Keratinocyte (primary cell): ENCODE results near the gene FAT2. TPM values are rescaled to one million over a fixed set of nuclear protein-coding genes. Genes with fewer than 3 reads are reported as not detected.

Experiments
- DNase-seq: peaks from one replicate; pipeline ENCODE4 v3.0.0-alpha.2; 2011; ENCODE audit warnings: low read depth, missing footprints, low spot score
- FAIRE-seq: peaks from 2 replicates; lab custom pipeline; 2011; peaks lifted over from hg19 to GRCh38; lab: Jason Lieb, UNC
- H2AFZ ChIP-seq: 2 replicates; pipeline ENCODE4 v1.6.0; 2012; ENCODE audit warnings: low read length, control low read depth, inconsistent platforms; ENCODE audit not compliant: control insufficient read depth
- H3K27ac ChIP-seq: 2 replicates; pipeline ENCODE4 v1.5.1; 2011; ENCODE audit warnings: low read length; ENCODE audit not compliant: control insufficient read depth, insufficient read depth
- H3K27me3 ChIP-seq: 3 replicates; pipeline ENCODE4 v1.6.0; 2011; ENCODE audit warnings: low read length; ENCODE audit not compliant: control insufficient read depth, insufficient read depth; ENCODE audit errors: extremely low read depth
- H3K36me3 ChIP-seq, 2 experiments: 2 replicates in 1 of 2; 3 replicates in 1 of 2; pipeline ENCODE4 v1.5.1; 2011; ENCODE audit warnings: low read length in 2 of 2, mild to moderate bottlenecking in 1 of 2; ENCODE audit not compliant: control insufficient read depth in 2 of 2, insufficient read depth in 2 of 2; ENCODE audit errors: extremely low read depth in 1 of 2
- H3K4me1 ChIP-seq: 3 replicates; pipeline ENCODE4 v1.5.1; 2011; ENCODE audit warnings: low read length; ENCODE audit not compliant: control insufficient read depth, insufficient read depth; ENCODE audit errors: extremely low read depth
- H3K4me2 ChIP-seq: 3 replicates; pipeline ENCODE4 v1.6.0; 2011; ENCODE audit warnings: low read depth, low read length; ENCODE audit not compliant: control insufficient read depth, insufficient read depth; ENCODE audit errors: extremely low read depth
- H3K4me3 ChIP-seq, 3 experiments: fragments of 200-600 bp in 1 of 3; sonication (generic) in 1 of 3; 2 replicates in 2 of 3; 3 replicates in 1 of 3; pipeline ENCODE4 v1.5.1; 2011 to 2016; ENCODE audit warnings: low read length in 3 of 3, mild to moderate bottlenecking in 3 of 3, control low read depth in 2 of 3, inconsistent platforms in 1 of 3, low read depth in 1 of 3, mixed read lengths in 1 of 3, mixed run types in 1 of 3, moderate library complexity in 1 of 3; ENCODE audit not compliant: control insufficient read depth in 2 of 3, insufficient read depth in 2 of 3; ENCODE audit errors: extremely low read depth in 1 of 3
- H3K79me2 ChIP-seq: 2 replicates; pipeline ENCODE4 v1.6.0; 2012; ENCODE audit warnings: low read length; ENCODE audit not compliant: control insufficient read depth, insufficient read depth
- H3K9ac ChIP-seq: 3 replicates; pipeline ENCODE4 v1.6.0; 2011; ENCODE audit warnings: low read length; ENCODE audit not compliant: control insufficient read depth, insufficient read depth; ENCODE audit errors: extremely low read depth
- H3K9me1 ChIP-seq: 3 replicates; pipeline ENCODE4 v1.6.0; 2011; ENCODE audit warnings: low read length; ENCODE audit not compliant: control insufficient read depth, insufficient read depth; ENCODE audit errors: extremely low read depth
- H3K9me3 ChIP-seq: 2 replicates; pipeline ENCODE4 v1.5.1; 2012; ENCODE audit warnings: low read depth, low read length; ENCODE audit not compliant: control insufficient read depth
- H4K20me1 ChIP-seq: 3 replicates; pipeline ENCODE4 v1.6.0; 2011; ENCODE audit warnings: low read length; ENCODE audit not compliant: control insufficient read depth, insufficient read depth; ENCODE audit errors: extremely low read depth
- EZH2 ChIP-seq: IDR thresholded peaks from one replicate; pipeline ENCODE4 v1.6.1; 2012; ENCODE audit warnings: inconsistent platforms, mild to moderate bottlenecking, low read length, moderate library complexity
- dilution Hi-C: fragments of 300-500 bp; cut with MboI; formaldehyde crosslinking; loops from one replicate; pipeline ENCODE4 v1.7.0; 2020; ENCODE audit warnings: low sequenced_read_pairs; ENCODE audit not compliant: extremely low pct_ligation_motif_present
- polyA plus RNA-seq, 5 experiments: library from polyadenylated mRNA; depleted of rRNA in 3 of 5; stranded (reverse) in 3 of 5; stranded (forward) in 1 of 5; unstranded in 1 of 5; fragments of >200 nt; gene quantifications; 1 replicate in 1 of 5; 2 replicates in 3 of 5; 3 replicates in 1 of 5; pipeline versions ENCODE4 v1.2.1 to v1.2.3, GENCODE V29; 2011 to 2012; ENCODE audit warnings: missing spikeins in 2 of 5, low read depth in 1 of 5, low replicate concordance in 1 of 5
- TF ChIP-seq, protein P1 (sequence below), 3 experiments: IDR thresholded peaks in 1 of 3; conservative IDR thresholded peaks in 1 of 3; optimal IDR thresholded peaks in 1 of 3; 2 replicates in 2 of 3; 3 replicates in 1 of 3; pipeline versions ENCODE3 to v1.5.1; 2011; ENCODE audit warnings: low read length in 3 of 3, mild to moderate bottlenecking in 3 of 3, moderate library complexity in 2 of 3, control low read depth in 1 of 3, inconsistent platforms in 1 of 3; ENCODE audit not compliant: insufficient read depth in 2 of 3; ENCODE audit errors: extremely low read depth in 1 of 3

The FAT2 gene
- polyA plus RNA-seq, 1 donor (not counting 4 experiments of a cell fraction or from before 2014, with no cell fraction given) = 35.0 TPM

DNA sequence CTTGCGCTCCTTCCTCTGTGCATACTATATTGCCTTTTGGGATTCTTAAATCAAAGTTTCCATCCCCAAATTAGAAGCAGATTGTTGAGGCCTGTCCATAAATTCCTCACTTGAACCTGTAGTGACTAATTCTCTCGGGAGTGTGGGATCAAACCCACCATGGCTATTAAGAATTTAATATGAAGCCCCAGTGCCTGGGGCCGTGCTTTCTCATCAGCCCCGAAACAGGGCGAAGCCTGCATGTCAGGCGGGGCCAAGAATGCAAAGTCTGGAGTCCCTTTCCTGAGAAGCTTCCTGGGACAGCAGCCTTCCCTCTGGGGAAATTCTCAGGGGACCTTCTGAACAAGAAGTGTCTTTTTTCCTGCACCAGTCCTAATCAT is 29.3 kb upstream of the FAT2 start:
- Histone ChIP-seq H4K20me1 (no peaks in the 10 kb centered on the region), H3K9me1 (no peaks in the 10 kb centered on the region), H3K4me3 (peak overlapping the region in 2 of 3 experiments; percentile 13 to 39), H3K27me3 (no peaks in the 10 kb centered on the region), H3K36me3 (no peaks in the 10 kb centered on the region), H3K4me1 (peaks cover 85% of the 10 kb centered on the region), H3K79me2 (no peaks in the 10 kb centered on the region), H3K9ac (peak overlapping the region; percentile 78), H3K4me2 (peak overlapping the region; percentile 77), H3K27ac (peak overlapping the region; percentile 96), H2AFZ (peak overlapping the region; percentile 43), H3K9me3 (no peaks in the 10 kb centered on the region)
- dilution Hi-C loops = no loop called here
- TF ChIP-seq EZH2 = no peak
- TF ChIP-seq, protein P1, sequence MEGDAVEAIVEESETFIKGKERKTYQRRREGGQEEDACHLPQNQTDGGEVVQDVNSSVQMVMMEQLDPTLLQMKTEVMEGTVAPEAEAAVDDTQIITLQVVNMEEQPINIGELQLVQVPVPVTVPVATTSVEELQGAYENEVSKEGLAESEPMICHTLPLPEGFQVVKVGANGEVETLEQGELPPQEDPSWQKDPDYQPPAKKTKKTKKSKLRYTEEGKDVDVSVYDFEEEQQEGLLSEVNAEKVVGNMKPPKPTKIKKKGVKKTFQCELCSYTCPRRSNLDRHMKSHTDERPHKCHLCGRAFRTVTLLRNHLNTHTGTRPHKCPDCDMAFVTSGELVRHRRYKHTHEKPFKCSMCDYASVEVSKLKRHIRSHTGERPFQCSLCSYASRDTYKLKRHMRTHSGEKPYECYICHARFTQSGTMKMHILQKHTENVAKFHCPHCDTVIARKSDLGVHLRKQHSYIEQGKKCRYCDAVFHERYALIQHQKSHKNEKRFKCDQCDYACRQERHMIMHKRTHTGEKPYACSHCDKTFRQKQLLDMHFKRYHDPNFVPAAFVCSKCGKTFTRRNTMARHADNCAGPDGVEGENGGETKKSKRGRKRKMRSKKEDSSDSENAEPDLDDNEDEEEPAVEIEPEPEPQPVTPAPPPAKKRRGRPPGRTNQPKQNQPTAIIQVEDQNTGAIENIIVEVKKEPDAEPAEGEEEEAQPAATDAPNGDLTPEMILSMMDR (optimal IDR thresholded peaks at IDR 0.05 in 1 of 3, IDR thresholded peaks at IDR 0.05 in 1 of 3, conservative IDR thresholded peaks at IDR 0.05 in 1 of 3; ENCODE audit: extremely low read depth in 1 of 3, insufficient read depth in 2 of 3, low read length in 3 of 3) = no peak
- DNase-seq (no peak), FAIRE-seq (no peak)

DNA sequence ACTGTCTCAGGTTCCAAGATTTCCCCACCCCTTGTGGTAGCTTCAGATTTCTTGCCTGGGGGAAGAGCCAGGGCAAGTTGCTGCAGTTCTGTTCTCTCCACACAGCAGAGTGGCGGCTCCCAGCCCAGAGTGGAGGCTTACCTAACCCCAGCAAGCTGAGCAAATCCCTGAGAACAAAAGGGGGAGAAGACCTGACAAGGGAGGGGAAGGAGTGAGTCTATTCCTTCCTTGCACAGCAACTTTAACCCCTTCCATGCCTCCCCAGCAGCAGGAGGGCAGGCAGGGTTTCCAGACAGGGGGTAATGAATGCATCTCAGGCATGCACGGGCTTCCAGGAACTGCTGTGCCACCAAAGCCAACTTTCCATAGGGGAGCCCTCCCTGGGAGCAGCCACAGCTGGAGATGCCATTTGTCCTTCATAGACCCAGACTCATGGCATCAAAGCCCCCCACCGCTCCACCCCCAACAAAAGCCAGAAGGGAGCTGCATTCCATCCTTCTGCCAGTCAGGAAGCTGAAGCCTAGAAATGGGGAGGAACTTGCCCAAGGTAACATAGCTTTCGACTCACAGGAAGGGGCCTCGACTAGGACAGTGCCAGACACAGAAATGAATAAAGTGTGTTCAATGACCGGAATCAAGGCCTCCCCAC is 28.8 kb upstream of the FAT2 start:
- Histone ChIP-seq H3K27me3 (no peaks in the 10 kb centered on the region), H3K9me1 (no peaks in the 10 kb centered on the region), H3K4me2 (peak overlapping the region; percentile 77), H3K9ac (peak overlapping the region; percentile 78), H3K79me2 (no peaks in the 10 kb centered on the region), H3K36me3 (no peaks in the 10 kb centered on the region), H3K9me3 (no peaks in the 10 kb centered on the region), H3K4me3 (peak overlapping the region in 2 of 3 experiments; percentile 13 to 39), H4K20me1 (no peaks in the 10 kb centered on the region), H2AFZ (peak overlapping the region; percentile 43), H3K4me1 (peaks cover 89% of the 10 kb centered on the region), H3K27ac (peak overlapping the region; percentile 96)
- peak; percentile 100 for FAIRE-seq
- TF ChIP-seq, protein P1 (optimal IDR thresholded peaks at IDR 0.05 in 1 of 3, IDR thresholded peaks at IDR 0.05 in 1 of 3, conservative IDR thresholded peaks at IDR 0.05 in 1 of 3; ENCODE audit: extremely low read depth in 1 of 3, insufficient read depth in 2 of 3, low read length in 3 of 3) = no peak
- TF ChIP-seq EZH2 = no peak
- dilution Hi-C loops = no loop called here
- peak; percentile 95 for DNase-seq
